GM18868 (cell line): ENCODE results near the gene ERCC4.

Source experiments
- ATAC-seq: cut with Tn5 transposase; IDR thresholded peaks from one replicate; pipeline ENCODE4 v1.9.1; 2021; ENCODE audit warnings: mild to moderate bottlenecking, moderate library complexity; ENCODE audit not compliant: unreplicated experiment

The ERCC4 gene

DNA sequence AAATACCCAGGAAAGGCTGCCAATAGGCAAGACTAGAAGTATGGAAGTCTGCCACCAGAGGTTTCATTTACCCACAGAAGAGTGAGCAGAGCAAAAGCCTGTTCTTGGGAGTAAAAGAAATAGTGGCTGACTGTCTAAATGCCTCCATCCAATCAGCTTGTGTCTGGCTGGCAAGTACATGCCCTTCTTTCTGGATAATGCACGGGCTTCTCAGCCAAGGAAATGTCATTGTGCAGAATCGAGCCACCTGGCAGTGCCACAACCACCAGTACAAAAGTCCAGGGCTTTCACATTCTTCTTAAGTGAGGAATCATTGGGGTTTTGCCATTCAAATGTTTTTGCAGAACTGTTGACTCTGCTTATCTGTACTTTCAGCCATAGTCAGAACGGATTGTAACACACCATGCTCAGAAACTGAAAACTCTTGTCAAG, 10.1 kb upstream of the ERCC4 start:
- no peak for ATAC-seq

DNA sequence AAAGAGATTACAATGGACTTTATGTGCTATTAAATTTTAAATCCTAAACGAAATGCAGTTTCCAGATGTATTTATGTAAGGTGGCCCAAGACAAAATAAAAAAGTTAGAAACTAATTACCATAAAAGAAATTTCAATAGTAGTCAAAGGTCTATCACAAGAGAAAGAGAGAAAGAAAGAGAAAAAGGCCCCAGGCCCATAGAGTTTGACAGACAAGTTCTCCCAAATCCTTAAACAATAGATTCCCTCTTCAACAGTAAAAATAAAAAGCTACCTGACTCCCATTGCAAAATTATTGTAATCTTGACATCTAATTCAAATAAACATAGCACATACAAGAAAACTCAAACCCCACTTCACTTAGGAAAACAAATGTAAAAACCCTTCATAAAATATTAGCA, 8.6 kb upstream of the ERCC4 start:
- no peak for ATAC-seq

DNA sequence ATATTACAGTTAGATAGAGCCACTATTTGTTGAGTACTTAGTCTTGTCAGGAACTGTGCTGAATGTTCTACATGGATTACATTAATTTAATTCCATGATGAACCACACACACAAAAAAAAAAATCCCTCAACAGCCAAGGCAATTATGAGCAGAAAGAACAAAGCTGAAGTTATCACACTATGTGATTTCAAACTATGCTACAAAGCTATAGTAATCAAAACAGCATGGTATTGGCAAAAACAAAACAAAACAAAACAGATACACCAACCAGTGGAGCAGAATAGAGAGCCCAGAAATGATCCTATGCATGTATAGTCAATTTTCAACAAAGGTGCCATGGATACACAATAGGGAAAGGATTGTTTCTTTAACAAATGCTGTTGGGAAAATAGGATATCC, 8.1 kb upstream of the ERCC4 start:
- ATAC-seq, result no peak

DNA sequence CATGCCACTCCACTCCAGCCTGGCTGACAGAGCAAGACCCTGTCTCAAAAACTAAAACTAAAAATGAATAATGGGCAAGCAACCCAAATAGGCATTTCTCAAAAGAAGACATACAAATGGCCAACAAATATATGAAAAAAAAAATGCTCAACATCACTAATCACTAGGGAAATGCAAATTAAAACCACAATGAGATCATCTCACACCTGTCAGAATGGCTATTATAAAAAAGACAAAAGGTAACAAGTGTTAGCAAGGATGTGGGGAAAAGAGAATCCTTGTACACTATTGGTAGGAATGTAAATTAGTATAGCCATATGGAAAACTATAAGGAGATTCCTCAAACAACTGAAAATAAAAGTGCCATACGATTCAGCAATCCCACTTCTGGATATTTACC, 7.1 kb upstream of the ERCC4 start:
- ATAC-seq, result no peak

DNA sequence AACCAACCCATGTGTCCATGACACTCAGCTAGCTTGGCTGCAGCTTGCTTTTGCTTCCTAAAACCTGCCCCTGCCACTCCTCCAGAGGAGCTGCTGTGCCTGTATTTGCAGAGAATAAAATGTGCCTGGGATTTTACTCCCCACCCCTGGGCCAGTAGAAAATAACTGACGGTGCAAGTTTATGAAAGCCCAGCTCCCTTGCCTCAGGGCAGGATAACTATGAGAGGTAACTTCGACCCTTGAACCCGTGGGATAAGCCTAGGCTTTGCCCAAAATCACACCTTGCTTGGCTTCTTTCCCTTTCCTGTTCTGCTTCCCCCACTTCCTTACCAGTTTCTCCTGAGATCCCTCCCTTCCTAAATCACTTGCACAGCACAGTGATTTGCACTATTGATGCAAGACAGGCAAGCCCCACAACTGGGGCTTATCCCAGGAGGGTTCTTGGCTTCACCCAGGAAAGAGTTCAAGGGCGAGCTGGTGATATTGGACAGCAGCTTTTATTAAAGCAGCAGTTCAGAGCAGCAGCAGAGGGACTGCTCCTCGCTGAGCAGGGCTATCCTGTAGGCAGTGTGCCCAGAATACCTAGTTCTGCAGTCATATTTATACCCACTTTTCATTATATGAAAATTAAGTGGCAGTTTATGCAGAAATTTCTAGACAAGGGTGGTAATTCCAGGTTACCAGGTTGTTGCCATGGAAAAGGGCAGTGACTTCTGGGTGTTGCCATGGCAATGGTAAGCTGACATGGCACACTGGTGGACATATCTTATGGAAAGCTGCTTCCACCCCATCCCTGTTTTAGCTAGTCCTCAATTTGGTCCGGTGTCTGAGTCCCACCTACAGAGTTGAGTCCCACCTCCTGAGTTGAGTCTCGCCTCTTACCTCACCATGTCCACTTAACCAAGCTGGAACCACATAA, 6.3 kb upstream of the ERCC4 start:
- ATAC-seq, result no peak

DNA sequence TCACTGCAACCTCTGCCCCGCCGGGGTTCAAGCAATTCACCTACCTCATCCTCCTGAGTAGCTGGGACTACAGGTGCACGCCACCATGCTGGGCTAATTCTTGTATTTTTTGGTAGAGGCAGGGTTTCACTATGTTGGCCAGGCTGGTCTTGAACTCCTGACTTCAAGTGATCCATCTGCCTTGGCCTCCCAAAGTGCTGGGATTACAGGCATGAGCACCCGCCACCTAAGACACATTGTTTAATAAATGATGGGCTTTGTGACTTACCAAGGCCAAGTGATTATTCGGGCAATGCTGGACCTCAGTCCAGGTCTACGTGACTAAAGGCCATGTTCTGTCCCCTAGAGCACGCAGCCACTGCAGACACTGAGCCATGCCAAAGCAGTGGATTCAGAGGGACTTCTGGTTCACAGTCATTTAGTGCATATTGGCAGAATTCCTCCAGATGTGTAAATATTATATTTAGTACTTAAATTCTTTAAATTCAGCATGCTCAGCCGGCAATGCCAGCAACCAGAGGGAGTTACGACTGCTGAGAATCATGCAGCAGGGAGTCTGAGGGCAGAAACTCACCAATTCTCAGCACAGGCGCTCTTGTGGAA, 4.8 kb upstream of the ERCC4 start:
- no peak for ATAC-seq

DNA sequence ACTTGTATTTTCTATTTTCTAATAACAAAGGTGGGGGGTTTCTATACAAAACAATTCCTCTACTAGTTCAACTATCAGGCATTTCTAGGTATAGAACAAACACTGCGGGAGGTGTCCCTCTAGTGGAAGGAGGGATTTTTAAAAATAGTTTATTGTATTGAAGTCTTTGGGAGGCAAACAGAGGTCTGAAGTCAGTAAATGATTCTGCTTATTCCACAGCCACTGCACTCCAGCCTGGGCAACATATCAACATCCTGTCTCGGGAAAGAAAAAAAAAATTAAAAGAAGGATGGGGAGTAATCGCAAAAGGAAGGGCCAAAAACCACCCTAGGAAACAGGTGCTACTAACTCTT, 648 bp upstream of the ERCC4 start:
- no peak for ATAC-seq

DNA sequence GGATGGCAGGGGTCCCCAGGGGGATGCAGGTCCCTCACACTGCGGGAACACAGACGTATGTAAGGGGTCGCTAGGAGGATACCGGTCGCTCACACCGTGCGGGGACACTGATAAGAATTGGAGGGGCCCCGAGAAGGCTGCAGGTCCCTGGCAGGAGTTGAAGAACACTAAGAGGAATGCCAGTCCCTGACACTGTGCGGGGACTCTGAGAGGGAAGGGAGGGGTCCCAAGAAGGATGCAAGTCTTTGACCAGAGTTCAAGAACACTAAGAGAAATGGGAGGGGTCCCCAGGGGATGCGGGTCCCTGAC, 510 bp downstream of the ERCC4 start:
- ATAC-seq, result no peak

DNA sequence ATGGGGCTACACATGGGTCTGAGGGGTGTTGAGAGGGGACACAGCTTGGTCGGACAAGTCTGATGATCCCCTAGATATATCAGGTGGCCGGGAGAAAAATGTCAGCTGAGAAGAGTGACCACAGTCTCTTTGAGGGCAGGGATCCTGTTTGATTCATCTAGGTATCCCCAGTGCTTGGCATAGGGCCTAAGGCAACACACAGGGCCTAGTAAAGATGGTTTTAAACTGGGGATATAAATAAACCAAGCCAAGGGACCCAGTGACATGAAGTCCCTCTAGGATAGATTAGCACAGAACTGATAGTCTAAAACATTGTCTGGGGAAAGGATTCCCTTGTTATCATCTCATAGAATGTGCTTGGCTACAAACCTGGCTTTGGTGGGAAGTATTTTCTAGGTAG, 1.4 kb downstream of the ERCC4 start:
- ATAC-seq, result no peak

DNA sequence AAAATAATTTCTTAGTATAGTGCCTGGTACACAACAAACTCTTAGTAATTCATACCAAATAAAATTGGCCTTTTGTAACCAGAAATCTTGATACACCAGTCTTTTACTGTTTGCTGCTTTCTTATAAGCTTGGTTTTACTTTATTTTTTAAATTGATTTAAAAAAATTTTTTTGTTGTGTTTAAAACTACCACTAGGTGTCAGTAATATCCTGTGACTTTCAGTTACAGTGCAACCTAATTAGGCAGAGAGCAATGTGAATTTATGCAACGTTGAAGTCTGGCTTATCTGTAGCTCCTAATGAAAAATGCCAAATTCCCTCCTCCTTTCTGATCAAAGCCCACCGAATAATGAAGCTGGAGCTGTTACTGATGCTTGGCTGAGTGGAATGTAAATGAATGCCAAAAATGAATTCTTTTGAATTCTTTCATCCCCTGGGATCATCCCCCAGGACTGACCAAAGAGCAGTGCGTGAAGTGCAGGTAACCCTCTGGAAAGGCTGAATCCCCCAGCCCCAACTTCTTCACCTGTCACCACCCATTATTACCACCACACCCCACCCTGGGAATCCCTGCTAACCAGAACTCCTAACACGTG, 3.8 kb downstream of the ERCC4 start:
- no peak for ATAC-seq

DNA sequence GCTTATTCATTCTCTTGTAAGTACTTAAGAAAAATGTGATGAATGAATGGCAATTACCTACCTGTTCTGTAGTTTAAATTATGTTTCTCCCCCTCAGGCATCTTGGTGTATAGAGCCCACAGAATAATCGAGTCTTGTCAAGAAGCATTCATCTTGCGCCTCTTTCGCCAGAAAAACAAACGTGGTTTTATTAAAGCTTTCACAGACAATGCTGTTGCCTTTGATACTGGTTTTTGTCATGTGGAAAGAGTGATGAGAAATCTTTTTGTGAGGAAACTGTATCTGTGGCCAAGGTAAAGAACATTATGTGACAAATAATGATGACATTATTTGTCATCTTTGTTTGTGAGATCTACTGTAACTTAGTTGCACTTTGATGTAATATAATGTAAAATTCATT, 6.5 kb downstream of the ERCC4 start:
- no peak for ATAC-seq

DNA sequence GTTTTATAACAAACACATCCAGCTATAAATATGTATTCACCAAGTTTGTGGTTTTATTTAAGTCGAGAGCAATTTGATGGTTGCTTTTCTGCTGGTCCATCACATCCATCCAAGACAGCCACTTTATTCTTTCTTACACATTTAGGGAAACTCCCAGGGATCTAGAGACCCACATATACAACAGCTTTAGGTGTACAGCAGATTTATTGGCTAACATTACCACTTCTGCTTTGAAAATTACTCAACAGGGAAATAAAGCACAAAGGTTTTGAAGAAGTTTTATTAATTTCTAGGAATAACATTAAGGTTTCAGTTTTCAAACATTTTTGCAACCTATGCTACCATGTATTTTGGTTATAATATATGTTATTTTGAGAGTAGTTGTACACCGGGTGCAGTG, 6.9 kb downstream of the ERCC4 start:
- ATAC-seq, result no peak

DNA sequence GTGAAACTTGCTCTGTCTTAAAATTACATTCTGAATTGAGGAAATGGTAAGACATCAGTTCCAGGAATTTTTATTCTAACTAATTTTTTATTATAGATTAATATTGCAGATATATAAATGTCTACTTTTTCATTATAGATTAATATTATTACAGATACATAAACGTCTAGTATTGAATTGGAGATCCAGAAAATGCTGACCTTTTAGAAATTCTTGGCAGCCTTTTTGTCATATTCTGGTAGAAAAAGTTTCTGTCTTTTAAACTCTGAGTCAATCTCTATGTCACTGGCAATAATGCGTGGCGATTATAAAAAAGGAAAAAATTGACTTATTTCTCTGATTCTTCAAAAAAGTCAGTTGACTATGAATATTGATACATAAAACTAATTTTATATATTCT, 8.7 kb downstream of the ERCC4 start:
- ATAC-seq, result no peak

DNA sequence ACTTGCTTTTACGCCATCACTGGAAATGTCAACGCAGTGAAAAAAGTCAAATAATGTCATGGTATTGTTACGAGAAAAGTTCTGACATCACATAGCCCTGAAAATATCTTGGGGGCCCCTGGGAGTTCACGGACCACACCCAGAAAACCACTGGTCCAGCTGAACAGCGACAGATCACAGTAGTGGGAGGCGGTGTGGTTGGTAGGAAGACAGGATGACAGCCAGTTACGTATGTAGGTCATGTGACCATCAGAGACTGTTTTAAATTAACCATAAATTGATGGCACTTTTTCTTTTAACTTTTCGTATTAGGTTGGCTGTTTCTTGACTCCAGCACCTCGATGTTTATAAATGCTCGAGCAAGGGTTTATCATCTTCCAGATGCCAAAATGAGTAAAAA, 11.9 kb downstream of the ERCC4 start:
- no peak for ATAC-seq

DNA sequence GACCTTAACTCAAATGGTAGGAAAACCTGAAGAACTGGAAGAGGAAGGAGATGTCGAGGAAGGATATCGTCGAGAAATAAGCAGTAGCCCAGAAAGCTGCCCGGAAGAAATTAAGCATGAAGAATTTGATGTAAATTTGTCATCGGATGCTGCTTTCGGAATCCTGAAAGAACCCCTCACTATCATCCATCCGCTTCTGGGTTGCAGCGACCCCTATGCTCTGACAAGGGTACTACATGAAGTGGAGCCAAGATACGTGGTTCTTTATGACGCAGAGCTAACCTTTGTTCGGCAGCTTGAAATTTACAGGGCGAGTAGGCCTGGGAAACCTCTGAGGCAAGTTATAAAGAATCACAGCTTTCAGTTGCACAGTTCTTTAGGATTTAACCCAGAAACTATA, 15.5 kb downstream of the ERCC4 start:
- no peak for ATAC-seq

DNA sequence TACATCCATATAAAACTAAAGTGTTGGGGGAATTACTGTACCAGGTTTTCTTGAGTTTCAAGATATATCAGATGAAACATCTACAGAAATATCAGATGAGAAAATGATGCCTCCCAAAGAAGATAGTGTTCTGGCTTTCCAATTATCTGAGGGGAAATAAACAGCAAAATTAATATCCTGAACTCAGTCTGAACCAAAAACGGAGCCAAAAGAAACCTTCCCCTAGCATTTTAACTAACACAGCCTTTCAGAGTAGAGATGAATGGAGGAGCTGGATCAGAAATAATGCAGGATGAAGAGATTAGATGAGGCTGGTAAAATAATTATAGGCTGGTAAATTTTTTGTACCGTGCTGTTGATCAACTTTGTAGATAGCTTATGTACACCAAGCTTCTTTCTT, 16.2 kb downstream of the ERCC4 start:
- no peak for ATAC-seq

DNA sequence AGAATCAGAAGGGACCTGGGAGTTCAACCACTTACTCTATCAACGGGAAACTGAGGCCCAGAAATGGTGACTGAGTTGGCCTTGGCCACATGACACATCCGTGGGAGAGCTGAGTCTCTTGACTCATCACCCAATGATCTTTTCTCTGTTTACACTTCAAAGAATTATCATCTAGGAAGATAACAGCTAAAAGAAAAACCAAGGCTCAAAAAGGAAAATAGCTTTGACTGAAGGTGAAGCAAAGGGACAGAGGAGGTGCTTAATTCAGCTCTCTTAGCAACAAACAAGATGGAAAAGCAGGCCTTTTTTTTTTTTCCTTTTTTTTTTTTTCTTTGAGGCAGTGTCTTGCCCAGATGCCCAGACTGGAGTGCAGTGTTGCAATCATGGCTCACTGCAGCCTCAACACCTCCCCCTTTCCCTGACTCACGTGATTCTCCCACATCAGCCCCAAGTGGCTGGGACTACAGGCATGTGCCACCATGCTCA, 16.7 kb downstream of the ERCC4 start:
- ATAC-seq, result no peak

DNA sequence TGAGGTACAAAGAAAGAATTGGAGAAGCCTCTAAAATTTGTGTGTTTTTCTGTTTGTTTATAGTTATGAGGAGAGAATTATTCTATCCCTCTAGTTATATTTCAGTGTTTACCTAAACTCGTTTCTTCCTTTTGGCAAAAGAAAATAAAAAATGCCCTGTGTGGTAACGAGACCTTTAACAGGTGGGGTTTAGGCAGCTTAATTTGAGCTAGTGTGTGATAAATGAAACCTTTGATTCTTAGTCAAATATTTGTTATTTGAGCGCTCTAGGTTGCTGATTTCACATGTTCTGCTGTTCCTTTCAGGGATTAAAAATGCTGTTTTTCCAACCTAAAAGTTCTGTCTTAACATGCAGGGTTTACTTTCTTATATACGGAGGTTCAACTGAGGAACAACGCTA, 17.5 kb downstream of the ERCC4 start:
- no peak for ATAC-seq

DNA sequence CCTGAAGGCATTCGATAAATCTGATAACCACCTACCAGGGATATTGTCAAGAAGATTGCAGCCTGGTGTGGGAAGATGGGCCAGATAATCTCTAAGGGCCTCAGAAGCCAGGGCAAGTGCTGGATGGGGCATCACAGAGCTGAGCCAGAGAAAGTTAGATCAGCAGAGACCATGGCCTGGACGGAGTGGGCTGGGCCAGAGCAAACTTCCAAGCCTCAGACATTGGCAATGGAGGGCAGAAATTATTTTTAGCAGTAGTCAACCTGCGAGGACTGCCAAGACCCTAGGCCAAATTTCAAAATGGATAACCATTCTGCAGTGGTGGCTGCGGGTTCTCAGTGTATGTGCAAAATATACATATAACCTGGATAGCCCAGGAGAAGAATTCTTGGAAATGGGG, 18.5 kb downstream of the ERCC4 start:
- no peak for ATAC-seq

DNA sequence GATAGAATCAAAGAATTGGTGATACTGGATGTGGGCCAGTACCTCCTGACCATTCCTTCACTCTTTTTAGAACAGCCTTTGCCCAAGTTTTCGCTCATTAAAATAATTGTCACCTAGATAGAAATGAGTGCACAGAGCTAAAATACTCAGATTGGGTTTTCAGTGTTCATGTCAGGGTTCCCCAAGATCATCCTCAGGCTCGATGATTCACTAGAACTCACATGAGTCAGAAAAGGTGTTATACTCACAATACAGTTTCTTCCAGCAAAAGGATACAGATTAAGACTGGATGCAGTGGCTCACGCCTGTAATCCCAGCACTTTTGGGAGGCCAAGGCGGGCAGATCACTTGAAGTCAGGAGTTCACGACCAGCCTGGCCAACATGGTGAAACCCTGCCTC, 19.9 kb downstream of the ERCC4 start:
- ATAC-seq, result no peak

DNA sequence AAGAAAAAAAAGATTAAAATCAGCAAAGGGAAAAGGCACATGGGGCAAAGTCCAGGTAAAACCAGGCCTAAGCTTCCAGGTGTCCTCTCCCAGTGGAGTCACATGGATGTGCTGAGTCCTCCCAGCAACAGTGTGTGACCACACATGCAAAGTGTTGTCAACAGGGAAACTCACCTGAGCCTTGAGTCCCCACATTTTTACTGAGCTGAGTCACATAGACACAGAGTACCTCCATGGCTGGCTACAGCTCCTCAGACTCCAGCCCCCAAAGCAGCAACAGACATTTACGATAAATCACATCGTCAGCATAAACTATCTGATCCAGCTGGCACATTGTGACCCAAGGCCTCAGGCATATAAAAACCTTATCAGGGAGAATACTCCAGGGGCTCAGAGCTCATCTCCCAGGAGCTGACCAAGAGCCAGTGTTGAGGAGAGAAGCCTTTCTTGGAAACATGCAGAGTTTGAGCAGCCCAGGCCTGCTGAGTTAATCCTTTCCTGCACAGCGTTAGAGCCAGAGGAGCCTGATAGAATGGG, 20.5 kb downstream of the ERCC4 start:
- no peak for ATAC-seq

DNA sequence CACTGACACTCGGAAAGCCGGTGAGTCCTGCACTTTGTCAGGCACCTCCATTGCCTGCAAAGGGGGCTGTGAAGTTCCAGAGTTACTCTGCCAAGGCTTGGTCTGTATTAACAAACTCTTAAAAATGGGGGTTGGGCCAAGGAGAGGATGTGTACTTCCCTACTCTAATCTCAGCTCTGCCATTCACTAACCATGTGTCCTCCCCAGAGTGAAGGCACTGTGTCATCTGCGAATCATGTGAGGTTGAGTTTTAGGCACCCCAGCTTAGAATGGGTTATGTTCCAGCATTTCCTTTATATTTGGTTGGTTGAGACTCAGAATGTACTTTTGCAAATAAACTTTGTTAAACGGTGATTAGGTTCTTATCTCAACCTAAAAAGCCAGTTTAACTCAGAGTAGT, 24.9 kb downstream of the ERCC4 start:
- no peak for ATAC-seq
